Mucosa of stomach (tissue), 1 donor: ENCODE results near the gene QSOX2.

Experiments
- H3K27me3 ChIP-seq: one replicate; pipeline ENCODE4 v1.7.0; 2013; ENCODE audit warnings: mild to moderate bottlenecking, low read length; ENCODE audit not compliant: control insufficient read depth, insufficient read depth
- H3K36me3 ChIP-seq: one replicate; pipeline ENCODE4 v1.7.0; 2013; ENCODE audit warnings: low read length; ENCODE audit not compliant: control insufficient read depth, insufficient read depth
- H3K4me1 ChIP-seq: one replicate; pipeline ENCODE4 v1.7.0; 2013; ENCODE audit warnings: mild to moderate bottlenecking, low read length; ENCODE audit not compliant: control insufficient read depth, insufficient read depth
- H3K4me3 ChIP-seq: one replicate; pipeline ENCODE4 v1.7.0; 2013; ENCODE audit warnings: low read length
- H3K9ac ChIP-seq: one replicate; pipeline ENCODE4 v1.7.0; 2013; ENCODE audit warnings: mild to moderate bottlenecking, low read length, moderate library complexity
- H3K9me3 ChIP-seq: one replicate; pipeline ENCODE4 v1.7.0; 2013; ENCODE audit warnings: mild to moderate bottlenecking, low read length, moderate library complexity; ENCODE audit not compliant: control insufficient read depth
- donor health status: Pancreatic carcinoma.

Gene QSOX2

GRCh38 chr9:136259517-136259813 lies 13.9 kb upstream of the QSOX2 start:
- Histone ChIP-seq H3K9ac (no peak overlapping the region), H3K36me3 (no peaks in the 10 kb centered on the region), H3K27me3 (peaks cover 16% of the 10 kb centered on the region), H3K9me3 (no peaks in the 10 kb centered on the region), H3K4me1 (no peaks in the 10 kb centered on the region), H3K4me3 (no peak overlapping the region)

- Histone ChIP-seq H3K27me3 (peaks cover 16% of the 10 kb centered on the region), H3K9me3 (no peaks in the 10 kb centered on the region), H3K9ac (no peak overlapping the region)
These were observed 13.3 kb upstream of the QSOX2 start for GRCh38 chr9:136258786-136259516.

GRCh38 chr9:136258299-136258625 lies 12.7 kb upstream of the QSOX2 start:
- Histone ChIP-seq H3K9ac (no peak overlapping the region), H3K9me3 (no peaks in the 10 kb centered on the region), H3K36me3 (no peaks in the 10 kb centered on the region), H3K27me3 (peaks cover 16% of the 10 kb centered on the region), H3K4me1 (no peaks in the 10 kb centered on the region), H3K4me3 (no peak overlapping the region)

More at GRCh38 chr9:136258786-136259516, 13.3 kb upstream of the QSOX2 start:
- Histone ChIP-seq H3K36me3 (no peaks in the 10 kb centered on the region), H3K4me3 (no peak overlapping the region), H3K4me1 (no peaks in the 10 kb centered on the region)

DNA sequence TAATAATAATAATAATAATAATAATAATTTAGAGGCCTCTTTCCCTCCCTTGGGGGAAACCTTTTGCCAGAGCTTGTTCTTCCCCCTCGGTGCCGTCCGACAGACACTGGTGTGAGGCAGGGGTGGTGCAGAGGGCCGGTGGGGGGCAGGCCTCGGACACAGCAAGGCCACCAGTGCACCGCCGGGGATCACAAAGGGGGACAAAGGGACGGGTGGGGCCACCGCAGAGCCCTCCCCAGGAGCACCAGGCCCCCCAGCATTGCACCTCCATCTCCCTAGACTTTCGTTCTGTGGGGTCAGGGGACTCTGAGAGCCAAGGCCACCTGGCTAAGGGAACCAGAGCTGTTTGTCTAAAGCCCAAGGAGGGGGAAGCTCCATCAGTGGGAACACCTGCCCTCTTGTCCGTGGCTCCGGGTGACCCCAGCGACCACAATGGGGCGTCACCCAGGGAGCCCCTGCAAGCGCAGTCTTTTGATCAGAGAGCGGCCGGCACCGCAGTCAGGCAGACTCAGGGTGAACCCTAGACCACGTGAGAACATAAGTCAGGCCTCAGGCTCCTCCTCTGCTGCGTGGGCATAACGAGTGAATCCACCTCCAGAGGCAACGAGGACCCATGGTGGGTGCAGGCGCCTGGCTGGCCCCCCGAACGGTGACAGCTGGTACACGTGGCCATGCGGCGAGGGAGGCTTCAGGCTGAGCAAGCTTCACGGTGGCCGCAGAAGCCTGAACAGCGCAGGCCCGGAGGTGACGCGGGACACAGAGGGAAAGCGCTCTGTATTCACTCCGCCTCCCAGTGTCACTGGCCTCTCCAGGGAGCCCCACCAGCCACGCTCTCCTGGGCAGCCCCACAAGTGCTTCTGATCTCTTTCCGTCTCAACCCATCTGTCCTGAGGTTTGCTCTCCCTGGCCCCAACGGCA lies 12.0 kb upstream of the QSOX2 start:
- Histone ChIP-seq H3K4me1 (no peaks in the 10 kb centered on the region), H3K9ac (no peak overlapping the region), H3K4me3 (no peak overlapping the region), H3K9me3 (no peaks in the 10 kb centered on the region), H3K36me3 (no peaks in the 10 kb centered on the region), H3K27me3 (peaks cover 16% of the 10 kb centered on the region)

- peaks cover 16% of the 10 kb centered on the region for H3K27me3 ChIP-seq
- no peaks in the 10 kb centered on the region for H3K9me3 ChIP-seq
- H3K36me3 ChIP-seq: no peaks in the 10 kb centered on the region
- H3K4me1 ChIP-seq: no peaks in the 10 kb centered on the region
- no peak overlapping the region for H3K9ac ChIP-seq
- no peak overlapping the region for H3K4me3 ChIP-seq
These were observed 10.6 kb upstream of the QSOX2 start for GRCh38 chr9:136255896-136256890.

GRCh38 chr9:136255166-136255538 lies 9.5 kb upstream of the QSOX2 start:
- Histone ChIP-seq H3K9me3 (no peaks in the 10 kb centered on the region), H3K4me3 (no peak overlapping the region), H3K27me3 (peaks cover 16% of the 10 kb centered on the region), H3K9ac (no peak overlapping the region), H3K36me3 (no peaks in the 10 kb centered on the region), H3K4me1 (no peaks in the 10 kb centered on the region)

- Histone ChIP-seq H3K36me3 (no peaks in the 10 kb centered on the region), H3K27me3 (peaks cover 16% of the 10 kb centered on the region), H3K9me3 (no peaks in the 10 kb centered on the region), H3K9ac (no peak overlapping the region), H3K4me3 (no peak overlapping the region), H3K4me1 (no peaks in the 10 kb centered on the region)
These were observed 9.0 kb upstream of the QSOX2 start for GRCh38 chr9:136254381-136255165.

DNA sequence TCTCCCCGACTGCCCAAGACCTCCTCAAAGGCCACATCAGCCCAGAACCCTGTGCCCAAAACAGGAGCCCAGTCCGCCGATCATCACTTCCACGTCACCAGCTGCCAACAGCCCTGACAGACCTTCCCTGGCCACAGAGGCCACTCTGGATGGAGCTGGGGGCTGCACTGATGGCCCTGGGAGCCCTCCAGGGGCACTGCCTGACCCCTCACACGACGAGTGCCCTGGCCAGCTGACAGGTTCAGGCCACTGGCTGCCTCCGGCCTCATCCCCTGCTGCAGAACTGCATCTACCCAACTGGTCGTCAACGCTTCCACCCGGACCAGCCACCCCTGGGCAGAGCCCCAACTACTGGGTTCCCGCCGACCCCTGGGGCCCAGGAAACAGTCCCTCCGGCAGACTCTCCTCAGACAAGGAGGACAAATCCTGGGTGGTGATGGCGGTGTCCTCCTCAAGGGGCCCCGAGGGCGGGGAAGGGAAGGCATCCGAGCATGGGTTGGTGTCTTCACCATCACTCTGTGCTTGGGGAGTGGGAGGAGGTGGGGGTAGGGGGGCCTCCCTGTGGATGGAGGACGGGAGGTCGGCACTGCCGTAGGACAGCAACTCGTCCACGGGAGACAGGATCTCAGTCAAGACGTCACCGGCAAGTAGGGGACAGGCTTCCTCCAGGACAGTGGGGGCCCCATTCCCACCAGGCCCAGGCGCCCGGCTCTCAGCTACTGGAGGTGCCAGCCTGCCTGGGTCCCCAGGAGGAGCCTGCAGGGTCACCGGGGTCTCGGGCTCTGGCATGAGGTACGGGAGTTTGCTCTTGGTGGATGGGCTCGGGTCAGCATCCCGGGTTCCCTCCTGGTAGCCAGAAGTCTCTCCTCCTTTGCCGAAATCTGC lies 7.9 kb upstream of the QSOX2 start:
- H3K36me3 ChIP-seq: no peaks in the 10 kb centered on the region
- no peaks in the 10 kb centered on the region for H3K4me1 ChIP-seq
- peaks cover 16% of the 10 kb centered on the region for H3K27me3 ChIP-seq
- H3K9ac ChIP-seq: no peak overlapping the region
- H3K4me3 ChIP-seq: no peak overlapping the region
- no peaks in the 10 kb centered on the region for H3K9me3 ChIP-seq

DNA sequence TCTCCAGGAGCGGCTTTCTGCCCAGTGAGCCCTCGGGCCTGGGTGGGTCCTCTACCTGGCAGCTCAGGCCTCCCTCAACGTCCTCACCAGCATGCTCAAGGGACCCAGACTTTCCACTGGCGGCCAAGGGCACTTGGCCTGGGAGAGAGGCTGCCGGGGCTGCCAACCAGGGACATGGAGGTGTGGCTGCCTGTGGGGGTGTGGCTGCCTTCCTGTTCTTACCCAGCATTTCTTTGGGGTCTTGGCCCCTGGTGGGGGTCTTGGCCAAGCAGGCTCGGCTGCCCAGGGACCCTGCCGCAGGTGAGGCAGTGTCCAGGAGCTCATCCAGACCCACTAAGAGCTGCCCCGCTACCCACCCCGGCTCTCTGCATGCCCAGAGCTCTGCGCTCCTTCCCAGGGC lies 7.2 kb upstream of the QSOX2 start:
- no peak overlapping the region for H3K4me3 ChIP-seq
- no peaks in the 10 kb centered on the region for H3K36me3 ChIP-seq
- no peaks in the 10 kb centered on the region for H3K4me1 ChIP-seq
- H3K27me3 ChIP-seq: peaks cover 16% of the 10 kb centered on the region
- H3K9me3 ChIP-seq: no peaks in the 10 kb centered on the region
- no peak overlapping the region for H3K9ac ChIP-seq

GRCh38 chr9:136252281-136252680 lies 6.7 kb upstream of the QSOX2 start:
- Histone ChIP-seq H3K27me3 (peaks cover 16% of the 10 kb centered on the region), H3K36me3 (no peaks in the 10 kb centered on the region), H3K9me3 (no peaks in the 10 kb centered on the region), H3K4me3 (no peak overlapping the region), H3K4me1 (no peaks in the 10 kb centered on the region), H3K9ac (no peak overlapping the region)
